GM12891 (cell line): ENCODE measurements around the gene LTA4H.

Source experiments
- PAX5 ChIP-seq: IDR thresholded peaks from 2 replicates; pipeline ENCODE4 v1.6.1; 2011; ENCODE audit warnings: low read length, moderate library complexity, mild to moderate bottlenecking; ENCODE audit not compliant: insufficient read depth, severe bottlenecking
- POLR2A ChIP-seq: IDR thresholded peaks from 2 replicates; pipeline ENCODE4 v1.6.1; 2011; ENCODE audit warnings: low read depth, low read length, control low read depth
- POLR2AphosphoS5 ChIP-seq: IDR thresholded peaks from 2 replicates; pipeline ENCODE4 v1.6.1; 2011; ENCODE audit warnings: low read depth, low read length, control low read depth
- POU2F2 ChIP-seq: IDR thresholded peaks from 2 replicates; pipeline ENCODE4 v1.6.1; 2011; ENCODE audit warnings: low read depth, mild to moderate bottlenecking, control low read depth, low read length, moderate library complexity
- SPI1 ChIP-seq: IDR thresholded peaks from 2 replicates; pipeline ENCODE4 v1.6.1; 2011; ENCODE audit warnings: low read depth, low read length, control low read depth
- TAF1 ChIP-seq: IDR thresholded peaks from 2 replicates; pipeline ENCODE4 v1.6.1; 2011; ENCODE audit warnings: low read depth, low read length, control low read depth

- TF ChIP-seq POLR2AphosphoS5: no peak
- no peak for TF ChIP-seq TAF1
- no peak for TF ChIP-seq POLR2A
- no peak for TF ChIP-seq POU2F2
- no peak for TF ChIP-seq SPI1
- no peak for TF ChIP-seq PAX5
Measured at GRCh38 chr12:96063046-96063445, 27.7 kb upstream of the LTA4H start.
